PFSK-1 (cell line): ENCODE measurements around the gene FKBP1A.

ENCODE experiments used
- FOXP2 ChIP-seq: optimal IDR thresholded peaks from 2 replicates; pipeline ENCODE3; 2011; ENCODE audit warnings: borderline replicate concordance, control low read depth, inconsistent platforms; ENCODE audit not compliant: insufficient read depth; ENCODE audit errors: extremely low read length, extremely low read depth
- POLR2AphosphoS5 ChIP-seq: IDR thresholded peaks from 2 replicates; pipeline ENCODE4 v1.6.1; 2012; ENCODE audit warnings: low read depth, mild to moderate bottlenecking, control low read depth, low read length, moderate library complexity
- REST ChIP-seq, 2 experiments: IDR thresholded peaks; 2 replicates each; pipeline versions ENCODE4 v1.6.1 to v1.8.0; 2011 to 2012; ENCODE audit warnings: low read depth in 2 of 2, low read length in 2 of 2, control low read depth in 1 of 2, inconsistent platforms in 1 of 2, mild to moderate bottlenecking in 1 of 2, moderate library complexity in 1 of 2; ENCODE audit not compliant: insufficient read depth in 1 of 2
- SIN3A ChIP-seq: IDR thresholded peaks from 2 replicates; pipeline ENCODE4 v1.6.1; 2012; ENCODE audit warnings: mild to moderate bottlenecking, low read length, moderate library complexity, borderline replicate concordance; ENCODE audit not compliant: insufficient read depth
- TAF1 ChIP-seq: IDR thresholded peaks from 2 replicates; pipeline ENCODE4 v1.6.1; 2012; ENCODE audit warnings: low read length, control low read depth, borderline replicate concordance; ENCODE audit not compliant: insufficient read depth

FKBP1A gene

DNA sequence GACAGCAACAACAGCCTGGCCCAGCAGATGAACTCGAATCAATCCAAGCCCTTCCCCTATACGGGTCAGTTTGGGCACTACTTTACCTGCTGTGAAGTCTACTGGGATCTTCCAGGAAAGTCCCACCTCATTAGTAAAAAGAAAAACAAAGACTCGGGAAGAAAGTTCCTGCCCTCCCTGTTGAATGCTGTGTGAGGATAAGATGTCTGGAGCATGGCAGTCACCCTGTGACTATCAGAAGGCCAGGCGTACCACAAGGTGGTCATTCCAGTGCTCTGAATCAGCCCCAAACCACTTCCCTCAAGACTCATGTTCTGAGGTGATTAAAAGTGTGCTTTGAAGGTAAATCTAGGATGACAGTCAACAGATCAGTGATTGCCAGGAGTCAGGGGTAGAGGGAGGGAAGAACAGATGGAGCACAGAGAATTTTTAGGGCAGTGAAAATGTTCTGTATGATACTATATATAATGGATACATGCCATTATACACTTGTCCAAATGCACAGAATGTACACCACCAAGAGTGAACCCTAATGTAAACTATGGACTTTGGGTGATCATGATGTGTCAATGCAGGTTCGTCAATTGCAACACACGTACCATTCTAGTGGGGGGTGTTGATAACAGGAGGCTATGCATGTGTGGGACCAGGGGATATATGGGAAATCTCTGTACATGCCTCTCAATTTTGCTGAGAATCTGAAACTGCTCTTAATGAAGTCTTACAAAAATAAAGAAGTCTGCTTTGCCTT is 14.7 kb downstream of the FKBP1A start:
- TF ChIP-seq FOXP2: no peak

DNA sequence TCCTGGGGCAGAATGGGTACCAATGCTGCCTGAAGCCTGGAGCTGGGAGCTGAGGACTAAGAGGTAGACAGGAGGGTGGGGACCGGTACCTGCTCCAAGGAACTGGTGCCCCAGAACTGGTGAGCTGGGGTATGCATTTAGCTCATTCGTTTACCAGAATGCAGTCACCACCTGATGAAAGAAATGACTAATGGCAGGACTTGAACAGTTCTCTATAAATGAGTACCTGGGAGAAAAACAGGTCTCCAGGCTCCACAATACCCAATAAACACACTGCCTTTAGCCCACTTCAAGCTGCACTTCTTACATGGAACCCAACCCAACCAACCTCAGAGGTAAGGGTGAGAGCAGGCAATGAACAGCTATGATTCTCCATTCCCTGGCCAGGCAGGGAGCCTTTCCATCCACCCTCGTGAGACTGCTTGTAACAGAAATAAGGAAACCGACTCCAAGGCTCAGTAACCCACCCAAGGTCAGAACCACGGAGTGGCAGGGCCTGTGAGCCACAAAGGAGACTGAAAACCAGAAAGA is 15.4 kb downstream of the FKBP1A start:
- no peak for TF ChIP-seq POLR2AphosphoS5
- no peak for TF ChIP-seq SIN3A
- no peak for TF ChIP-seq FOXP2
- no peak for TF ChIP-seq TAF1
- no peak for TF ChIP-seq REST (IDR thresholded peaks at IDR 0.05; ENCODE audit: insufficient read depth in 1 of 2, low read depth in 2 of 2, low read length in 2 of 2)

DNA sequence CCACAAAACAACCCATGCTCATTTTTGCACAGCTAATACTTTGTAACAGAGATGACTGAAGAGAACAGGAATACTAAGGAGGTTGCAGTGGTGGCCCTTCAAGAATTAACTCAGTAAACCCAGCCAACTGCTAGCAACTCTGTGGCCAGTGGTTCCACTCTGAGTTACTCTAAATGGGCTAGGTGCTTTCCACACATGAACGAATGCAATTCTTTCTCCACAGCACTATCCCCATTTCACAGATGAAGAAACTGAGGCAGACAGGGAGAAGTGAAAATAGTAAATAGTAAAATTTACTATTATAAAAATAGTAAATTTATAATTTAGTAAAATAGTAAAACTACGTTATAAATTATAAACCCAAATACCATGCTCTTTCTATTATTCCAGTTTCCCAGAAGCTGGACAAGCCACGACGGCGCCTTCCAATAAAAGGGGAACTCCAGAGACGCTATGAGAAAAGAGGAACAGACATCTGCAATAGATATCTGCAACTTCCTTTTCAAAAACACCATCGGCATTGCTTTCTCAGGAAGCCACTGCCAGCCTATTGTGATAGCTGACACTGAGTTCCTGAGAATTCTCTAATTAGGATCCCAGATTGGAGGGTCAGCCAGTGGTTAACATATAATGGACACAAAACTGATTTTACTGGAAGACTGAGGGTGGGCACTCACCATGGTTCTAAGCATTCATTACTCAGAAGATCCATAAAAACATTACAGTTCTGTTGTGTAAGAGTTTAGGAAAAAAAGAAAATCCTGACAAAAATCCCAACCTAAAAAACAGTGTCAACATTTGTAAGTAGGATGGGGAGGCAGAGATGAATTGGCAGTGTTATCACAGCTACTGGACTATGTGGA is 16.2 kb downstream of the FKBP1A start:
- no peak for TF ChIP-seq TAF1
- no peak for TF ChIP-seq FOXP2
- no peak for TF ChIP-seq REST (IDR thresholded peaks at IDR 0.05; ENCODE audit: insufficient read depth in 1 of 2, low read depth in 2 of 2, low read length in 2 of 2)

GRCh38 chr20:1376007-1376406 is 16.8 kb downstream of the FKBP1A start:
- TF ChIP-seq REST (IDR thresholded peaks at IDR 0.05; ENCODE audit: insufficient read depth in 1 of 2, low read depth in 2 of 2, low read length in 2 of 2) (no peak), FOXP2 (no peak), POLR2AphosphoS5 (no peak), SIN3A (no peak), TAF1 (no peak)

- TF ChIP-seq FOXP2: no peak
- TF ChIP-seq REST (IDR thresholded peaks at IDR 0.05; ENCODE audit: insufficient read depth in 1 of 2, low read depth in 2 of 2, low read length in 2 of 2): no peak
- TF ChIP-seq SIN3A: no peak
- no peak for TF ChIP-seq TAF1
- no peak for TF ChIP-seq POLR2AphosphoS5
Observed at GRCh38 chr20:1375515-1375914, 17.3 kb downstream of the FKBP1A start.
